ENCODE results near the gene HMOX1.

Gene HMOX1

DNA sequence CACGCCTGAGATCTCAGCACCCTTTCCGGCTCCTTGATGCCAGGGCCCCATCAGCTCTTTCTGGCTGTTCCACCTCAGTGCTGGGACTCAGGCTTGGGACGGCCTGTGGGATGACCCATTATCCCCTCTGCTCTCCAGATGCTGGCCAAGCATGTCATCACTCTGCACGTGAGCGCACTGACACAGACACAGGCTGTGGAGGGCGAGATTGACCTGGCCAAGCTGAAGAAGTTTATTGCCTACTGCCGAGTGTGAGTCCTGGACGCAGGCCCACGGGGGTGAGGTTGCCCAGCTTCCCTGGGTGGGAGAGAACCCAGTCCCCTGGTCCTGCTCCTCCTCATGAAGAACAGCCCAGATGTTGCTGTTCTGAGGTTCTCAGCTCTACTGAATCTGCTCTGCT lies 36.7 kb downstream of the HMOX1 start:
- Histone ChIP-seq H3K4me1 (no peaks in the 10 kb centered on the region), H3K27ac (no peak overlapping the region), H3K36me3 (ENCODE audit: control insufficient read depth, insufficient read depth, low read length) (no peaks in the 10 kb centered on the region), H3K27me3 (ENCODE audit: control insufficient read depth, insufficient read depth, low read length) (no peaks in the 10 kb centered on the region), H3K4me2 (ENCODE audit: low read length) (no peak overlapping the region), H3K9ac (no peak overlapping the region), H3K4me3 (ENCODE audit: low read depth, low read length) (no peak overlapping the region), H2AFZ (no peak overlapping the region), H3K9me3 (ENCODE audit: control insufficient read depth, low read length) (no peaks in the 10 kb centered on the region), H3K79me2 (no peaks in the 10 kb centered on the region)
- TF ChIP-seq, protein P1, sequence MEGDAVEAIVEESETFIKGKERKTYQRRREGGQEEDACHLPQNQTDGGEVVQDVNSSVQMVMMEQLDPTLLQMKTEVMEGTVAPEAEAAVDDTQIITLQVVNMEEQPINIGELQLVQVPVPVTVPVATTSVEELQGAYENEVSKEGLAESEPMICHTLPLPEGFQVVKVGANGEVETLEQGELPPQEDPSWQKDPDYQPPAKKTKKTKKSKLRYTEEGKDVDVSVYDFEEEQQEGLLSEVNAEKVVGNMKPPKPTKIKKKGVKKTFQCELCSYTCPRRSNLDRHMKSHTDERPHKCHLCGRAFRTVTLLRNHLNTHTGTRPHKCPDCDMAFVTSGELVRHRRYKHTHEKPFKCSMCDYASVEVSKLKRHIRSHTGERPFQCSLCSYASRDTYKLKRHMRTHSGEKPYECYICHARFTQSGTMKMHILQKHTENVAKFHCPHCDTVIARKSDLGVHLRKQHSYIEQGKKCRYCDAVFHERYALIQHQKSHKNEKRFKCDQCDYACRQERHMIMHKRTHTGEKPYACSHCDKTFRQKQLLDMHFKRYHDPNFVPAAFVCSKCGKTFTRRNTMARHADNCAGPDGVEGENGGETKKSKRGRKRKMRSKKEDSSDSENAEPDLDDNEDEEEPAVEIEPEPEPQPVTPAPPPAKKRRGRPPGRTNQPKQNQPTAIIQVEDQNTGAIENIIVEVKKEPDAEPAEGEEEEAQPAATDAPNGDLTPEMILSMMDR (IDR thresholded peaks at IDR 0.05), result no peak

DNA sequence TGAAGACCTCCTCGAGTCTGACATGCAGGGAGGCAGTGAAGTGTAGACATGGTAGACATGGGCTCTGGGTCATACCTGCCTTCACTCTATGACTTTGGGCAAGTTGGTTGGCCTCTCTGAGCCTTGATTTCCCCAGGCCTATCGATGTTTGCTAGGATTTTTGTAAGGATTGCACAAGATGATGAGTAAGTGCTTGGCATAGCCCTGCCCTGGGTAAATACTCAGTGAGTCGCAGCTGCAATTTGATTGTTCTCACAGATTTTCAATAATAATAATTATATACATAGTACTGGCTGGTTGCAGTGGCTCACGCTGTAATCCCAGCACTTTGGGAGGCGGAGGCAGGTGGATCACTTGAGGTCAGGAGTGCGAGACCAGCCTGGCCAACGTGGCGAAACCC lies 37.2 kb downstream of the HMOX1 start:
- no peaks in the 10 kb centered on the region for H3K79me2 ChIP-seq
- no peak overlapping the region for H2AFZ ChIP-seq
- H3K4me2 ChIP-seq (ENCODE audit: low read length), result no peak overlapping the region
- H3K36me3 ChIP-seq (ENCODE audit: control insufficient read depth, insufficient read depth, low read length), result no peaks in the 10 kb centered on the region
- TF ChIP-seq, protein P1 (IDR thresholded peaks at IDR 0.05), result no peak
- H3K9ac ChIP-seq, result no peak overlapping the region
- H3K4me3 ChIP-seq (ENCODE audit: low read depth, low read length), result no peak overlapping the region
- no peaks in the 10 kb centered on the region for H3K4me1 ChIP-seq
- H3K27ac ChIP-seq, result no peak overlapping the region
- no peaks in the 10 kb centered on the region for H3K9me3 ChIP-seq (ENCODE audit: control insufficient read depth, low read length)
- H3K27me3 ChIP-seq (ENCODE audit: control insufficient read depth, insufficient read depth, low read length), result no peaks in the 10 kb centered on the region

DNA sequence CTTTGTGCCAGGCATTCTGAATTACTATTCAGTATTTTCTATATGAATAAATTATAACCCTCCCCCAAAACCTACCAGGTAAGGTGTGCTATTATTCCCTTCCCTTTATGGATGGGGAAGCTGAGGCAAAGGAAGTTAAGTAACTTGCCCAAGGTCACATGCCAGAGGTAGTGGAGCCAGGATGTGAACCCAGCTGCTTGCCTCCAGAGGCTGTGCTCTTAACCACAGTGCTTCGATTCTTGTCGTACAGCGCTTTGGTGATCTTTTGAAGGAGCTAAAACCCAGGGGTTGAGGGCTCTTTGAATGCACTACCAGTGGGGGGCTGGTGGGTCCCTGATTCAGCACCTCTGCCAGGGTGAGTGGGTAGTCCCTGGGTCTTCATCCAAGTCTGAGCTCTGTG lies 37.8 kb downstream of the HMOX1 start:
- Histone ChIP-seq H3K79me2 (no peaks in the 10 kb centered on the region), H3K4me3 (ENCODE audit: low read depth, low read length) (no peak overlapping the region), H2AFZ (no peak overlapping the region), H3K36me3 (ENCODE audit: control insufficient read depth, insufficient read depth, low read length) (no peaks in the 10 kb centered on the region), H3K4me1 (no peaks in the 10 kb centered on the region), H3K4me2 (ENCODE audit: low read length) (no peak overlapping the region), H3K27me3 (ENCODE audit: control insufficient read depth, insufficient read depth, low read length) (no peaks in the 10 kb centered on the region), H3K9me3 (ENCODE audit: control insufficient read depth, low read length) (no peaks in the 10 kb centered on the region), H3K9ac (no peak overlapping the region), H3K27ac (no peak overlapping the region)
- TF ChIP-seq, protein P1 (IDR thresholded peaks at IDR 0.05), result no peak

DNA sequence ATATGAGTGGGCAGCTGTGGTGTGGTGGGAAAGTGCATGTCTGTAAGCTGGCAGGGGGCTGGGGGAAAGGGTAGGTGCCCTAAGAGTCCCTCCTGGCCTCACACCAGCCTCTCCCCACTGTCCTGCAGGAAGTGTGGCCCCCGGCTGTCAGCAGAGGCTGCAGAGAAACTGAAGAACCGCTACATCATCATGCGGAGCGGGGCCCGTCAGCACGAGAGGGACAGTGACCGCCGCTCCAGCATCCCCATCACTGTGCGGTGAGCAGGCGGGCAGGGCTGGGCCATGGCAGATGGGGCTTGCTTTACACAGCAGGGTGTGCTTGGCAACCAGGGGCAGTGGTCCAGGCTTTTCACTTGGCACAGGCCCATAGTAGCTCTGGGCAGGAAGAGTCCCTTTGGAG lies 38.9 kb downstream of the HMOX1 start:
- H3K36me3 ChIP-seq (ENCODE audit: control insufficient read depth, insufficient read depth, low read length), result no peaks in the 10 kb centered on the region
- no peak overlapping the region for H3K4me3 ChIP-seq (ENCODE audit: low read depth, low read length)
- H3K9me3 ChIP-seq (ENCODE audit: control insufficient read depth, low read length), result no peaks in the 10 kb centered on the region
- H3K9ac ChIP-seq, result no peak overlapping the region
- no peak overlapping the region for H3K4me2 ChIP-seq (ENCODE audit: low read length)
- TF ChIP-seq, protein P1 (IDR thresholded peaks at IDR 0.05), result no peak
- no peaks in the 10 kb centered on the region for H3K79me2 ChIP-seq
- H3K27ac ChIP-seq, result no peak overlapping the region
- H3K4me1 ChIP-seq, result no peaks in the 10 kb centered on the region
- no peak overlapping the region for H2AFZ ChIP-seq
- no peaks in the 10 kb centered on the region for H3K27me3 ChIP-seq (ENCODE audit: control insufficient read depth, insufficient read depth, low read length)

DNA sequence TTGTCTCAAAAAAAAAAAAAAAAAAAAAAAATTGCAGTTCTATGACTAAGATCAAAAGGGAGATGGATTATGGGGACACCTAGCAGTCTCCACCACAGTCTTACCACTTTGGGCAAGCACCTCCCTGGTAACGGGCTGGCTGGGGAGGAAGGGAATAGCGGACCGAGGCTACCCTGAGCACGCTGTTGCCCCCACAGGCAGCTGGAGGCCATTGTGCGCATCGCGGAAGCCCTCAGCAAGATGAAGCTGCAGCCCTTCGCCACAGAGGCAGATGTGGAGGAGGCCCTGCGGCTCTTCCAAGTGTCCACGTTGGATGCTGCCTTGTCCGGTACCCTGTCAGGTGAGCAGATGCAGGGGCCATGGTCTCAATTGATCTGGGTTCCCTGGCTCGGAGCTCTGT lies 40.2 kb downstream of the HMOX1 start:
- Histone ChIP-seq H2AFZ (no peak overlapping the region), H3K4me1 (no peaks in the 10 kb centered on the region), H3K4me2 (ENCODE audit: low read length) (no peak overlapping the region), H3K9me3 (ENCODE audit: control insufficient read depth, low read length) (no peaks in the 10 kb centered on the region), H3K9ac (no peak overlapping the region), H3K27me3 (ENCODE audit: control insufficient read depth, insufficient read depth, low read length) (no peaks in the 10 kb centered on the region), H3K79me2 (no peaks in the 10 kb centered on the region), H3K4me3 (ENCODE audit: low read depth, low read length) (no peak overlapping the region), H3K36me3 (ENCODE audit: control insufficient read depth, insufficient read depth, low read length) (no peaks in the 10 kb centered on the region), H3K27ac (no peak overlapping the region)
- TF ChIP-seq, protein P1 (IDR thresholded peaks at IDR 0.05), result no peak
